NCI-H128 (cell line): ENCODE data around the gene UBE2E2.

Experiments used
- DNase-seq: peaks from one replicate; lab custom pipeline; 2025; ENCODE audit not compliant: unreplicated experiment; lab: John Stamatoyannopoulos, UW

Gene UBE2E2

GRCh38 chr3:23272820-23273219, 69.7 kb downstream of the UBE2E2 start:
- DNase-seq = no peak

- DNase-seq = no peak
Observed at GRCh38 chr3:23275061-23275460, 71.9 kb downstream of the UBE2E2 start.

- no peak for DNase-seq
Observed at GRCh38 chr3:23275814-23276213, 72.7 kb downstream of the UBE2E2 start.

- DNase-seq = no peak
Observed at GRCh38 chr3:23276913-23277658, 74.0 kb downstream of the UBE2E2 start.

GRCh38 chr3:23277688-23278087, 74.6 kb downstream of the UBE2E2 start:
- no peak for DNase-seq

GRCh38 chr3:23283625-23284024, 80.5 kb downstream of the UBE2E2 start:
- no peak for DNase-seq

GRCh38 chr3:23288286-23288685, 85.2 kb downstream of the UBE2E2 start:
- DNase-seq = no peak

- DNase-seq = no peak
Observed at GRCh38 chr3:23288715-23289114, 85.6 kb downstream of the UBE2E2 start.

GRCh38 chr3:23292432-23292831, 89.3 kb downstream of the UBE2E2 start:
- no peak for DNase-seq

- no peak for DNase-seq
Observed at GRCh38 chr3:23294770-23295387, 91.8 kb downstream of the UBE2E2 start.

- DNase-seq = no peak
Observed at GRCh38 chr3:23301819-23302218, 98.7 kb downstream of the UBE2E2 start.

GRCh38 chr3:23302271-23302670, 99.1 kb downstream of the UBE2E2 start:
- DNase-seq = no peak

- DNase-seq = no peak
Observed at GRCh38 chr3:23303601-23304217, 100.6 kb downstream of the UBE2E2 start.

GRCh38 chr3:23304424-23304823, 101.3 kb downstream of the UBE2E2 start:
- DNase-seq = no peak

GRCh38 chr3:23308986-23309625, 106.0 kb downstream of the UBE2E2 start:
- no peak for DNase-seq

GRCh38 chr3:23312866-23313265, 109.7 kb downstream of the UBE2E2 start:
- no peak for DNase-seq

GRCh38 chr3:23314981-23315762, 112.0 kb downstream of the UBE2E2 start:
- no peak for DNase-seq

- no peak for DNase-seq
Observed at GRCh38 chr3:23316924-23317323, 113.8 kb downstream of the UBE2E2 start.

- DNase-seq = no peak
Observed at GRCh38 chr3:23319366-23320312, 116.5 kb downstream of the UBE2E2 start.
